H1 (cell line): Measurements from ENCODE around the gene RMRP.

Source experiments
- EZH2 ChIP-seq: fragments of 200-600 bp; sonication (generic); IDR thresholded peaks from 2 replicates; pipeline ENCODE4 v1.7.1; 2012; ENCODE audit warnings: low read depth, mild to moderate bottlenecking, moderate library complexity, low read length, inconsistent platforms; ENCODE audit not compliant: severe bottlenecking
- KDM1A ChIP-seq: fragments of 200-600, 300-600 bp; sonication (generic); IDR thresholded peaks from 2 replicates; pipeline ENCODE4 v1.7.1; 2016; ENCODE audit warnings: mild to moderate bottlenecking, low read length, borderline replicate concordance
- POLR2AphosphoS5 ChIP-seq: IDR thresholded peaks from 2 replicates; pipeline ENCODE4 v1.6.1; 2011; ENCODE audit warnings: low read depth, low read length
- RAD21 ChIP-seq, 2 experiments: IDR thresholded peaks in 1 of 2; conservative IDR thresholded peaks in 1 of 2; 2 replicates each; pipeline ENCODE4 v1.6.1; 2011; ENCODE audit warnings: low read depth in 2 of 2, low read length in 2 of 2, improper control_type of control experiment in 1 of 2, inconsistent platforms in 1 of 2, mild to moderate bottlenecking in 1 of 2, moderate library complexity in 1 of 2
- TF ChIP-seq, protein P1 (sequence below): IDR thresholded peaks from 2 replicates; pipeline ENCODE4 v1.6.1; 2011; ENCODE audit warnings: low read length, improper control_type of control experiment
- TF ChIP-seq, protein P2 (sequence below): fragments of 300-600 bp; sonication (generic); IDR thresholded peaks from 2 replicates; pipeline ENCODE4 v1.7.1; 2012; ENCODE audit warnings: low read length, moderate library complexity, mild to moderate bottlenecking, inconsistent platforms; ENCODE audit not compliant: insufficient replicate concordance

DNA sequence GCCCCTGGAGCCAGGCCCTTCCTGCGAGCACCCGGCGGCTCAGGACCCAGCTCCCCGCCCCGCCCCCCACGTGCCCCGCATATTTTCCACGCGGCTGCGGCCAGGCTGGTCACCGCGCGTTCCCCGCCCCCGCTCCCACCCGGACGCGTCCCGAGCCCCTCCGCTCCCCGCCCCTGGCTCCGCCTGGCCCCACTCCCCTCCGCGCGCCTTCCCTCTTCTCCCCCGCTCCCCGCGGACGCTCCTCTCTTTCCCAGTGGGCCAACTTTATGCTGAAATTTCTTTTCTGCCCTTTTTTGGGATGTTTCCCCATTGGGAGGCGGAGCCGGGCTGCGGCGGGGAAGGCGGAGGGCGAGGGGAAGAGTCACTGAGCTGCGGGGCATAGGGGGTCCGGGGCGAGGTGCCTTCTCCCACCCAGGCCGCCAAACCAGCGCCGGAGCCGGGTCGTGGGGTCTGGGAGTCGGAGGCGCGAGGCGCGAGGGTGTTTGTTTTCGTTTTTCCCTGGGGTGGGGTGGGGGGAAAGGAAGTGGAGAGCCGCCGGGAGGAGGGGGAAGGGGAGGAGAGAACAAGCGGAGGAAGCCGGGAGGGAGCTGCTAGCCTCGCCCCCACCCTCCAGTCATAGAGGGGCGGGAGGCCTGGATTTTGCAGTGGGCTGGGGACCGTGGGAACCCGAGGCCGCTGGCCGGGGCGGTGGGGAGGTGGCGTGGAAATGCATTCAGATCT is 33.0 kb upstream of the RMRP start:
- no peak for TF ChIP-seq EZH2
- no peak for TF ChIP-seq POLR2AphosphoS5
- no peak for TF ChIP-seq RAD21 (IDR thresholded peaks at IDR 0.05 in 1 of 2, conservative IDR thresholded peaks at IDR 0.05 in 1 of 2; ENCODE audit: low read depth in 2 of 2, low read length in 2 of 2)
- TF ChIP-seq, protein P1, sequence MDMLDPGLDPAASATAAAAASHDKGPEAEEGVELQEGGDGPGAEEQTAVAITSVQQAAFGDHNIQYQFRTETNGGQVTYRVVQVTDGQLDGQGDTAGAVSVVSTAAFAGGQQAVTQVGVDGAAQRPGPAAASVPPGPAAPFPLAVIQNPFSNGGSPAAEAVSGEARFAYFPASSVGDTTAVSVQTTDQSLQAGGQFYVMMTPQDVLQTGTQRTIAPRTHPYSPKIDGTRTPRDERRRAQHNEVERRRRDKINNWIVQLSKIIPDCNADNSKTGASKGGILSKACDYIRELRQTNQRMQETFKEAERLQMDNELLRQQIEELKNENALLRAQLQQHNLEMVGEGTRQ, result no peak
- TF ChIP-seq KDM1A, result no peak
- TF ChIP-seq, protein P2, sequence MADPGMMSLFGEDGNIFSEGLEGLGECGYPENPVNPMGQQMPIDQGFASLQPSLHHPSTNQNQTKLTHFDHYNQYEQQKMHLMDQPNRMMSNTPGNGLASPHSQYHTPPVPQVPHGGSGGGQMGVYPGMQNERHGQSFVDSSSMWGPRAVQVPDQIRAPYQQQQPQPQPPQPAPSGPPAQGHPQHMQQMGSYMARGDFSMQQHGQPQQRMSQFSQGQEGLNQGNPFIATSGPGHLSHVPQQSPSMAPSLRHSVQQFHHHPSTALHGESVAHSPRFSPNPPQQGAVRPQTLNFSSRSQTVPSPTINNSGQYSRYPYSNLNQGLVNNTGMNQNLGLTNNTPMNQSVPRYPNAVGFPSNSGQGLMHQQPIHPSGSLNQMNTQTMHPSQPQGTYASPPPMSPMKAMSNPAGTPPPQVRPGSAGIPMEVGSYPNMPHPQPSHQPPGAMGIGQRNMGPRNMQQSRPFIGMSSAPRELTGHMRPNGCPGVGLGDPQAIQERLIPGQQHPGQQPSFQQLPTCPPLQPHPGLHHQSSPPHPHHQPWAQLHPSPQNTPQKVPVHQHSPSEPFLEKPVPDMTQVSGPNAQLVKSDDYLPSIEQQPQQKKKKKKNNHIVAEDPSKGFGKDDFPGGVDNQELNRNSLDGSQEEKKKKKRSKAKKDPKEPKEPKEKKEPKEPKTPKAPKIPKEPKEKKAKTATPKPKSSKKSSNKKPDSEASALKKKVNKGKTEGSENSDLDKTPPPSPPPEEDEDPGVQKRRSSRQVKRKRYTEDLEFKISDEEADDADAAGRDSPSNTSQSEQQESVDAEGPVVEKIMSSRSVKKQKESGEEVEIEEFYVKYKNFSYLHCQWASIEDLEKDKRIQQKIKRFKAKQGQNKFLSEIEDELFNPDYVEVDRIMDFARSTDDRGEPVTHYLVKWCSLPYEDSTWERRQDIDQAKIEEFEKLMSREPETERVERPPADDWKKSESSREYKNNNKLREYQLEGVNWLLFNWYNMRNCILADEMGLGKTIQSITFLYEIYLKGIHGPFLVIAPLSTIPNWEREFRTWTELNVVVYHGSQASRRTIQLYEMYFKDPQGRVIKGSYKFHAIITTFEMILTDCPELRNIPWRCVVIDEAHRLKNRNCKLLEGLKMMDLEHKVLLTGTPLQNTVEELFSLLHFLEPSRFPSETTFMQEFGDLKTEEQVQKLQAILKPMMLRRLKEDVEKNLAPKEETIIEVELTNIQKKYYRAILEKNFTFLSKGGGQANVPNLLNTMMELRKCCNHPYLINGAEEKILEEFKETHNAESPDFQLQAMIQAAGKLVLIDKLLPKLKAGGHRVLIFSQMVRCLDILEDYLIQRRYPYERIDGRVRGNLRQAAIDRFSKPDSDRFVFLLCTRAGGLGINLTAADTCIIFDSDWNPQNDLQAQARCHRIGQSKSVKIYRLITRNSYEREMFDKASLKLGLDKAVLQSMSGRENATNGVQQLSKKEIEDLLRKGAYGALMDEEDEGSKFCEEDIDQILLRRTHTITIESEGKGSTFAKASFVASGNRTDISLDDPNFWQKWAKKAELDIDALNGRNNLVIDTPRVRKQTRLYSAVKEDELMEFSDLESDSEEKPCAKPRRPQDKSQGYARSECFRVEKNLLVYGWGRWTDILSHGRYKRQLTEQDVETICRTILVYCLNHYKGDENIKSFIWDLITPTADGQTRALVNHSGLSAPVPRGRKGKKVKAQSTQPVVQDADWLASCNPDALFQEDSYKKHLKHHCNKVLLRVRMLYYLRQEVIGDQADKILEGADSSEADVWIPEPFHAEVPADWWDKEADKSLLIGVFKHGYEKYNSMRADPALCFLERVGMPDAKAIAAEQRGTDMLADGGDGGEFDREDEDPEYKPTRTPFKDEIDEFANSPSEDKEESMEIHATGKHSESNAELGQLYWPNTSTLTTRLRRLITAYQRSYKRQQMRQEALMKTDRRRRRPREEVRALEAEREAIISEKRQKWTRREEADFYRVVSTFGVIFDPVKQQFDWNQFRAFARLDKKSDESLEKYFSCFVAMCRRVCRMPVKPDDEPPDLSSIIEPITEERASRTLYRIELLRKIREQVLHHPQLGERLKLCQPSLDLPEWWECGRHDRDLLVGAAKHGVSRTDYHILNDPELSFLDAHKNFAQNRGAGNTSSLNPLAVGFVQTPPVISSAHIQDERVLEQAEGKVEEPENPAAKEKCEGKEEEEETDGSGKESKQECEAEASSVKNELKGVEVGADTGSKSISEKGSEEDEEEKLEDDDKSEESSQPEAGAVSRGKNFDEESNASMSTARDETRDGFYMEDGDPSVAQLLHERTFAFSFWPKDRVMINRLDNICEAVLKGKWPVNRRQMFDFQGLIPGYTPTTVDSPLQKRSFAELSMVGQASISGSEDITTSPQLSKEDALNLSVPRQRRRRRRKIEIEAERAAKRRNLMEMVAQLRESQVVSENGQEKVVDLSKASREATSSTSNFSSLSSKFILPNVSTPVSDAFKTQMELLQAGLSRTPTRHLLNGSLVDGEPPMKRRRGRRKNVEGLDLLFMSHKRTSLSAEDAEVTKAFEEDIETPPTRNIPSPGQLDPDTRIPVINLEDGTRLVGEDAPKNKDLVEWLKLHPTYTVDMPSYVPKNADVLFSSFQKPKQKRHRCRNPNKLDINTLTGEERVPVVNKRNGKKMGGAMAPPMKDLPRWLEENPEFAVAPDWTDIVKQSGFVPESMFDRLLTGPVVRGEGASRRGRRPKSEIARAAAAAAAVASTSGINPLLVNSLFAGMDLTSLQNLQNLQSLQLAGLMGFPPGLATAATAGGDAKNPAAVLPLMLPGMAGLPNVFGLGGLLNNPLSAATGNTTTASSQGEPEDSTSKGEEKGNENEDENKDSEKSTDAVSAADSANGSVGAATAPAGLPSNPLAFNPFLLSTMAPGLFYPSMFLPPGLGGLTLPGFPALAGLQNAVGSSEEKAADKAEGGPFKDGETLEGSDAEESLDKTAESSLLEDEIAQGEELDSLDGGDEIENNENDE, result no peak
